SK-N-SH (cell line): ENCODE results near the gene ARHGEF7.

ENCODE experiments used
- EP300 ChIP-seq, 2 experiments: IDR thresholded peaks; 2 replicates each; pipeline versions ENCODE4 v1.4.0 to v1.6.1; 2012; ENCODE audit warnings: borderline replicate concordance in 1 of 2, low read depth in 1 of 2, low read length in 1 of 2
- EZH2phosphoT487 ChIP-seq: fragments of 200-600 bp; sonication (generic); IDR thresholded peaks from 2 replicates; pipeline ENCODE4 v1.6.1; 2017; ENCODE audit warnings: low read depth, mixed run types, mild to moderate bottlenecking, antibody characterized with exemption, moderate library complexity, borderline replicate concordance
- GATA2 ChIP-seq: sonication (generic); formaldehyde crosslinking; IDR thresholded peaks from 2 replicates; pipeline ENCODE4 v1.5.0; 2020; ENCODE audit warnings: mild to moderate bottlenecking, missing genetic modification reagents
- JUND ChIP-seq: IDR thresholded peaks from 2 replicates; pipeline ENCODE4 v1.4.0; 2012
- MEF2A ChIP-seq: IDR thresholded peaks from 2 replicates; pipeline ENCODE4 v1.4.0; 2012; ENCODE audit warnings: low read depth, borderline replicate concordance
- MXI1 ChIP-seq: IDR thresholded peaks from 2 replicates; pipeline ENCODE4 v1.6.1; 2012; ENCODE audit warnings: mild to moderate bottlenecking, low read depth, low read length, improper control_type of control experiment
- POLR2AphosphoS5 ChIP-seq: IDR thresholded peaks from 2 replicates; pipeline ENCODE4 v1.6.1; 2012; ENCODE audit warnings: low read depth, low read length
- RAD21 ChIP-seq: IDR thresholded peaks from 2 replicates; pipeline ENCODE4 v1.6.1; 2012; ENCODE audit warnings: mild to moderate bottlenecking, low read length
- RCOR1 ChIP-seq: fragments of 150-350 bp; IDR thresholded peaks from 2 replicates; pipeline ENCODE4 v1.6.1; 2017; ENCODE audit warnings: antibody characterized with exemption, low read length
- TEAD4 ChIP-seq: IDR thresholded peaks from 2 replicates; pipeline ENCODE4 v1.4.0; 2012; ENCODE audit warnings: mild to moderate bottlenecking, borderline replicate concordance; ENCODE audit not compliant: insufficient read depth
- TF ChIP-seq, protein P1 (sequence below): fragments of 200-600 bp; sonication (generic); IDR thresholded peaks from 2 replicates; pipeline ENCODE4 v1.6.1; 2017; ENCODE audit warnings: antibody characterized with exemption, mild to moderate bottlenecking, moderate library complexity
- TF ChIP-seq, protein P2 (sequence below): IDR thresholded peaks from 2 replicates; pipeline ENCODE4 v1.4.0; 2012; ENCODE audit warnings: low read depth
- TF ChIP-seq, protein P3 (sequence below): fragments of 150-350 bp; IDR thresholded peaks from 2 replicates; pipeline ENCODE4 v1.6.1; 2017; ENCODE audit warnings: antibody characterized with exemption, low read length, low read depth, borderline replicate concordance

DNA sequence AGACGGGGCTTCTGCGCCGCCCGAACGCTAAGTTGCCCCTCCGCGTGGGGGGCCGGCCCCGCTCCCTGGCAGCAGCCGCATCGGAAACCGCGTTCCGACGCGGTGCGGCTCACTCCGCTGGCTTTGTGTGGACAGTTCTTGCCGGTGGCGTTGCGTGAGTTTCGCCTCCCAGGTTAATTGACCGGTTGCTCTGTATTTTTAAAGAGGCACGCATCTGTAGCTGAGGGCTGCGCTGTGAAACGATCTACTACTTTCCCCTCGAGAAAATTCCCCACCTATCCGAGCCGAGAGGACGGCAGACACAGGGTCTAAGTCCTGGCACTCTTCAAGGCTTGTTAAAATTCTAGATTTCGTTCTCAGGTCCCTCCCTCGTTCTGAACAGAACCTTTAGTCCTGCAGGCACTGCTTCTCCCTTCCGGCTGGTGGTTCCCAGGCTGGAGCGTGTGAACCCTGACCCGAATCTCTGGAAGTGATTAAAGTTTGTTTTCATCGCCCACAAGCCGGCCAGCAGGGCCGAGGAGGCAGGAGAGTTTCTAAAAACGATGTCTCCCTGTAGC lies 933 bp downstream of the ARHGEF7 start:
- TF ChIP-seq TEAD4 = no peak
- TF ChIP-seq, protein P1, sequence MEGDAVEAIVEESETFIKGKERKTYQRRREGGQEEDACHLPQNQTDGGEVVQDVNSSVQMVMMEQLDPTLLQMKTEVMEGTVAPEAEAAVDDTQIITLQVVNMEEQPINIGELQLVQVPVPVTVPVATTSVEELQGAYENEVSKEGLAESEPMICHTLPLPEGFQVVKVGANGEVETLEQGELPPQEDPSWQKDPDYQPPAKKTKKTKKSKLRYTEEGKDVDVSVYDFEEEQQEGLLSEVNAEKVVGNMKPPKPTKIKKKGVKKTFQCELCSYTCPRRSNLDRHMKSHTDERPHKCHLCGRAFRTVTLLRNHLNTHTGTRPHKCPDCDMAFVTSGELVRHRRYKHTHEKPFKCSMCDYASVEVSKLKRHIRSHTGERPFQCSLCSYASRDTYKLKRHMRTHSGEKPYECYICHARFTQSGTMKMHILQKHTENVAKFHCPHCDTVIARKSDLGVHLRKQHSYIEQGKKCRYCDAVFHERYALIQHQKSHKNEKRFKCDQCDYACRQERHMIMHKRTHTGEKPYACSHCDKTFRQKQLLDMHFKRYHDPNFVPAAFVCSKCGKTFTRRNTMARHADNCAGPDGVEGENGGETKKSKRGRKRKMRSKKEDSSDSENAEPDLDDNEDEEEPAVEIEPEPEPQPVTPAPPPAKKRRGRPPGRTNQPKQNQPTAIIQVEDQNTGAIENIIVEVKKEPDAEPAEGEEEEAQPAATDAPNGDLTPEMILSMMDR = no peak
- no peak for TF ChIP-seq MEF2A
- no peak for TF ChIP-seq GATA2
- no peak for TF ChIP-seq POLR2AphosphoS5
- TF ChIP-seq, protein P2, sequence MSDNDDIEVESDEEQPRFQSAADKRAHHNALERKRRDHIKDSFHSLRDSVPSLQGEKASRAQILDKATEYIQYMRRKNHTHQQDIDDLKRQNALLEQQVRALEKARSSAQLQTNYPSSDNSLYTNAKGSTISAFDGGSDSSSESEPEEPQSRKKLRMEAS = no peak
- TF ChIP-seq JUND = no peak
- TF ChIP-seq EP300 (IDR thresholded peaks at IDR 0.05; ENCODE audit: borderline replicate concordance in 1 of 2, low read depth in 1 of 2, low read length in 1 of 2) = peak in 1 of 2 experiments; percentile 33; a peak in 1 of 4 replicates
- no peak; the same call in 1 of the 2 replicates for TF ChIP-seq RAD21
- TF ChIP-seq, protein P3, sequence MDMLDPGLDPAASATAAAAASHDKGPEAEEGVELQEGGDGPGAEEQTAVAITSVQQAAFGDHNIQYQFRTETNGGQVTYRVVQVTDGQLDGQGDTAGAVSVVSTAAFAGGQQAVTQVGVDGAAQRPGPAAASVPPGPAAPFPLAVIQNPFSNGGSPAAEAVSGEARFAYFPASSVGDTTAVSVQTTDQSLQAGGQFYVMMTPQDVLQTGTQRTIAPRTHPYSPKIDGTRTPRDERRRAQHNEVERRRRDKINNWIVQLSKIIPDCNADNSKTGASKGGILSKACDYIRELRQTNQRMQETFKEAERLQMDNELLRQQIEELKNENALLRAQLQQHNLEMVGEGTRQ = no peak
- peak; percentile 80 for TF ChIP-seq MXI1
- no peak for TF ChIP-seq RCOR1
- peak; percentile 64; the same call in 1 of the 2 replicates for TF ChIP-seq EZH2phosphoT487
